DOHH2 (cell line): ENCODE results near the gene TUG1.

ENCODE experiments used
- H3F3A ChIP-seq: fragments of 200-600 bp; sonication (generic), shearing (Covaris generic); 2 replicates; pipeline ENCODE4 v1.6.0; 2016; ENCODE audit warnings: antibody characterized with exemption, mild to moderate bottlenecking; ENCODE audit not compliant: control insufficient read depth, insufficient read depth
- H3K27ac ChIP-seq: fragments of 200-600 bp; sonication (generic); 2 replicates; pipeline ENCODE4 v1.5.1; 2014; ENCODE audit warnings: low read depth, mild to moderate bottlenecking, low read length, moderate library complexity
- H3K27me3 ChIP-seq: fragments of 200-600 bp; sonication (generic); 2 replicates; pipeline ENCODE4 v1.6.1; 2014; ENCODE audit warnings: mild to moderate bottlenecking, low read length, mixed read lengths; ENCODE audit not compliant: control insufficient read depth
- H3K36me3 ChIP-seq: fragments of 200-600 bp; sonication (generic); 2 replicates; pipeline ENCODE4 v1.6.1; 2014; ENCODE audit warnings: mild to moderate bottlenecking, low read length, moderate library complexity, mixed read lengths; ENCODE audit not compliant: control insufficient read depth
- H3K4me1 ChIP-seq: fragments of 200-600 bp; sonication (generic); 2 replicates; pipeline ENCODE4 v1.6.1; 2014; ENCODE audit warnings: mild to moderate bottlenecking, low read length, mixed read lengths; ENCODE audit not compliant: control insufficient read depth
- H3K4me2 ChIP-seq: fragments of 200-600 bp; sonication (generic); 2 replicates; pipeline ENCODE4 v1.6.0; 2014; ENCODE audit warnings: mild to moderate bottlenecking, low read length, moderate library complexity
- H3K4me3 ChIP-seq: fragments of 200-600 bp; sonication (generic); 2 replicates; pipeline ENCODE4 v1.5.1; 2014; ENCODE audit warnings: mild to moderate bottlenecking, low read length, mixed read lengths
- H3K79me2 ChIP-seq: fragments of 200-600 bp; sonication (generic); 2 replicates; pipeline ENCODE4 v1.6.1; 2014; ENCODE audit warnings: mild to moderate bottlenecking, low read length, mixed read lengths; ENCODE audit not compliant: control insufficient read depth
- H3K9me2 ChIP-seq: fragments of 200-600 bp; sonication (generic); replicated peaks from 2 replicates; pipeline ENCODE4 v1.6.1; 2014; ENCODE audit warnings: mild to moderate bottlenecking, low read length, mixed read lengths; ENCODE audit not compliant: control insufficient read depth
- H3K9me3 ChIP-seq: fragments of 200-600 bp; sonication (generic); 2 replicates; pipeline ENCODE4 v1.6.1; 2014; ENCODE audit warnings: antibody characterized with exemption, low read length, mixed read lengths; ENCODE audit not compliant: control insufficient read depth, insufficient read depth
- H4K20me1 ChIP-seq: fragments of 200-600 bp; sonication (generic); 2 replicates; pipeline ENCODE4 v1.6.0; 2014; ENCODE audit warnings: low read depth, mild to moderate bottlenecking, antibody characterized with exemption, low read length, moderate library complexity; ENCODE audit not compliant: control insufficient read depth, insufficient read depth
- CTCF ChIP-seq: fragments of 200-600 bp; sonication (generic); IDR thresholded peaks from one replicate; pipeline ENCODE4 v1.5.1; 2014; ENCODE audit warnings: antibody characterized with exemption, mild to moderate bottlenecking, low read depth, low read length; ENCODE audit not compliant: poor library complexity, severe bottlenecking
- EZH2phosphoT487 ChIP-seq: fragments of 200-600 bp; sonication (generic); IDR thresholded peaks from 2 replicates; pipeline ENCODE4 v1.6.1; 2017; ENCODE audit warnings: borderline replicate concordance, mild to moderate bottlenecking, antibody characterized with exemption, low read length, moderate library complexity, mixed read lengths

TUG1 gene

GRCh38 chr22:30934053-30934452 lies 35.0 kb upstream of the TUG1 start:
- Histone ChIP-seq H3K4me3 (no peak overlapping the region), H3K4me2 (no peak overlapping the region), H3K4me1 (no peaks in the 10 kb centered on the region), H3F3A (no peaks in the 10 kb centered on the region), H3K79me2 (no peaks in the 10 kb centered on the region), H3K27me3 (no peaks in the 10 kb centered on the region), H3K36me3 (peaks cover 87% of the 10 kb centered on the region), H4K20me1 (no peaks in the 10 kb centered on the region), H3K9me2 (no peaks in the 10 kb centered on the region), H3K9me3 (no peaks in the 10 kb centered on the region), H3K27ac (no peak overlapping the region)
- TF ChIP-seq EZH2phosphoT487 (no peak), CTCF (no peak)

GRCh38 chr22:30940685-30941362 lies 28.2 kb upstream of the TUG1 start:
- no peak overlapping the region for H3K27ac ChIP-seq

GRCh38 chr22:30941363-30941740 lies 27.7 kb upstream of the TUG1 start:
- H3K79me2 ChIP-seq = no peaks in the 10 kb centered on the region
- peaks cover 93% of the 10 kb centered on the region for H3K36me3 ChIP-seq
- H3K4me3 ChIP-seq = no peak overlapping the region
- H3K27ac ChIP-seq = no peak overlapping the region
- TF ChIP-seq CTCF (no peak), EZH2phosphoT487 (no peak)
- no peaks in the 10 kb centered on the region for H3K9me2 ChIP-seq
- H3K4me2 ChIP-seq = no peak overlapping the region
- no peaks in the 10 kb centered on the region for H4K20me1 ChIP-seq
- no peaks in the 10 kb centered on the region for H3K4me1 ChIP-seq
- no peaks in the 10 kb centered on the region for H3F3A ChIP-seq
- H3K27me3 ChIP-seq = no peaks in the 10 kb centered on the region
- H3K9me3 ChIP-seq = no peaks in the 10 kb centered on the region

More at GRCh38 chr22:30940685-30941362, 28.2 kb upstream of the TUG1 start:
- no peaks in the 10 kb centered on the region for H3K79me2 ChIP-seq
- H3K27me3 ChIP-seq = no peaks in the 10 kb centered on the region
- H3K4me2 ChIP-seq = no peak overlapping the region
- no peaks in the 10 kb centered on the region for H3K9me2 ChIP-seq
- H3K4me1 ChIP-seq = no peaks in the 10 kb centered on the region
- TF ChIP-seq CTCF = no peak
- TF ChIP-seq EZH2phosphoT487 = no peak
- H3K9me3 ChIP-seq = no peaks in the 10 kb centered on the region
- H4K20me1 ChIP-seq = no peaks in the 10 kb centered on the region
- peaks cover 93% of the 10 kb centered on the region for H3K36me3 ChIP-seq
- H3F3A ChIP-seq = no peaks in the 10 kb centered on the region
- H3K4me3 ChIP-seq = no peak overlapping the region
